Activated B cell treated with CpG ODN at 0.5 μM for 24 hours (primary cell): ENCODE results near the gene TRPV5. TPM values are rescaled to one million over a fixed set of nuclear protein-coding genes. Genes with fewer than 3 reads are reported as not detected.

Experiments
- ATAC-seq: fragments of 200-7000 bp; cut with Tn5 transposase; one replicate; pipeline ENCODE4 v1.10.0; 2021; ENCODE audit warnings: low read depth, mild to moderate bottlenecking, moderate library complexity
- CTCF ChIA-PET: fragments of 350-600 bp; sonication (Branson Sonifier 250); formaldehyde crosslinking; loops from one replicate; lab custom pipeline; 2021; ENCODE audit warnings: antibody characterized with exemption; lab: Charles Lee
- POLR2A ChIA-PET: fragments of 350-600 bp; sonication (Branson Sonifier 250); formaldehyde crosslinking; loops from one replicate; lab custom pipeline; 2021; ENCODE audit warnings: antibody characterized with exemption; lab: Charles Lee
- DNase-seq: peaks from one replicate; pipeline ENCODE4 v3.0.0; 2022
- H3K27ac Mint-ChIP-seq: one replicate; pipeline ENCODE4 v1.8.0; 2020; ENCODE audit warnings: mixed read lengths
- H3K27me3 Mint-ChIP-seq: one replicate; pipeline ENCODE4 v1.8.0; 2021; ENCODE audit warnings: mixed read lengths
- H3K36me3 Mint-ChIP-seq: one replicate; pipeline ENCODE4 v1.8.0; 2021; ENCODE audit warnings: low read depth, mixed read lengths
- H3K4me1 Mint-ChIP-seq: one replicate; pipeline ENCODE4 v1.8.0; 2021; ENCODE audit warnings: mixed read lengths
- H3K4me3 Mint-ChIP-seq: one replicate; pipeline ENCODE4 v1.8.0; 2020; ENCODE audit warnings: mild to moderate bottlenecking, mixed read lengths
- H3K9me3 Mint-ChIP-seq: one replicate; pipeline ENCODE4 v1.8.0; 2020; ENCODE audit warnings: mixed read lengths
- CTCF ChIP-seq: fragments of 200-600 bp; IDR thresholded peaks from one replicate; pipeline ENCODE4 v1.8.0; 2022; ENCODE audit warnings: antibody characterized with exemption, mild to moderate bottlenecking
- intact Hi-C: fragments of 100-400 bp; cut with micrococcal nuclease; formaldehyde crosslinking; loops from one replicate; pipeline ENCODE4 v1.15.1; 2024
- total RNA-seq: library from RNA; stranded (reverse); gene quantifications from 2 replicates; pipeline ENCODE4 v1.2.3, GENCODE V29; 2022

The TRPV5 gene
- total RNA-seq, 1 donor from 2014 or later: 0.11 TPM

- no peak for ATAC-seq
- intact Hi-C loops: no loop called here
- Mint-ChIP-seq H3K27me3 (peaks cover 22% of the 10 kb centered on the region), H3K27ac (no peak overlapping the region), H3K4me1 (no peaks in the 10 kb centered on the region), H3K9me3 (peaks cover 9% of the 10 kb centered on the region), H3K36me3 (no peaks in the 10 kb centered on the region), H3K4me3 (no peak overlapping the region)
- ChIA-PET CTCF (no interaction called here), POLR2A (no interaction called here)
- TF ChIP-seq CTCF: no peak
- DNase-seq: no peak
These were observed 16.7 kb upstream of the TRPV5 start for GRCh38 chr7:142950235-142950634.

DNA sequence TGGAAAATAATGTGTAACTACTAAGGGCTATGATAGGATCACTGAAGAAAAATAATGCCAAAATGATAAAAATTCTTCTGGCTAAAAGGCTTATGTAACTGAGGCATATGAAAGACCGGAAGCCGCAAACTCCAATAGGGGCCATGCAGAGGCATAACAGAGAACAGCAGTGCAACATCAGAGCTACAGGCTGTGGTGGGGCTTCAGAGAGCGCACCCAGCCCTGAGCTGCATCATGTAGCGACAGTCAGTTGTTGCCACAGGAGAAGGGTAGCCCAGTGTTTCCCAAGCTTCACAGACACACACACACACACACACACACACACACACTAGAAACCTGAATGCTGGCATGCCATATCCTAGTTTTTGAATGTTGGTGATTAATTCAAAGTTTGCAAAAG, 15.1 kb upstream of the TRPV5 start:
- no peaks in the 10 kb centered on the region for H3K4me1 Mint-ChIP-seq
- CTCF ChIA-PET: no interaction called here
- no peak for TF ChIP-seq CTCF
- H3K27ac Mint-ChIP-seq: no peak overlapping the region
- intact Hi-C loops: no loop called here
- H3K4me3 Mint-ChIP-seq: no peak overlapping the region
- H3K36me3 Mint-ChIP-seq: no peaks in the 10 kb centered on the region
- H3K27me3 Mint-ChIP-seq: peaks cover 30% of the 10 kb centered on the region
- DNase-seq (no peak), ATAC-seq (no peak)
- POLR2A ChIA-PET: no interaction called here
- no peaks in the 10 kb centered on the region for H3K9me3 Mint-ChIP-seq

DNA sequence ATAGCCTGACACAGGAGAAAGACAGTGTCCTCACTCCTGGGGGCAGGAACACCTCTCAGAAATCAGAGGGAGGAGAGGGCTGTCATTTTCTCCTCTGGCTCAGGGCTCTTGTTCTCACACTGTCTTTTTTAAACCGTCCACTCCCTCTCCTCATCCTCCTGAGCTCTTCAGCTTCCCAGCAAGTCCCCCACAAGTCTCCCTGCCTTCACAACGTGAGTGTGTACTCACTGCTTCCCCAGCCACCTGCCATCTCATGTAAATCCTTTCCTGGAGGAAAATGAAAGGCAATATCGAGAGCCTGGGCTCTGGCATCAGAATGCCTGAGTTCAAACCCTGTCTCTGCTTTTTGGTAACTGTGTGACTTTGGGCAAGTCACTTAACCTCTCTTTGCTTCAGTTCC, 11.5 kb upstream of the TRPV5 start:
- Mint-ChIP-seq H3K27ac (no peak overlapping the region), H3K9me3 (no peaks in the 10 kb centered on the region)

GRCh38 chr7:142943706-142944268, 10.2 kb upstream of the TRPV5 start:
- DNase-seq (no peak), ATAC-seq (no peak)
- no peaks in the 10 kb centered on the region for H3K9me3 Mint-ChIP-seq
- no peaks in the 10 kb centered on the region for H3K36me3 Mint-ChIP-seq
- ChIA-PET POLR2A (no interaction called here), CTCF (no interaction called here)
- TF ChIP-seq CTCF: no peak
- H3K4me3 Mint-ChIP-seq: no peak overlapping the region
- H3K27me3 Mint-ChIP-seq: peaks cover 36% of the 10 kb centered on the region
- H3K4me1 Mint-ChIP-seq: no peaks in the 10 kb centered on the region
- no peak overlapping the region for H3K27ac Mint-ChIP-seq
- intact Hi-C loops: no loop called here

More for the DNA sequence above, 11.5 kb upstream of the TRPV5 start:
- ATAC-seq (no peak), DNase-seq (no peak)
- intact Hi-C loops: no loop called here
- ChIA-PET POLR2A (no interaction called here), CTCF (no interaction called here)
- Mint-ChIP-seq H3K27me3 (peaks cover 41% of the 10 kb centered on the region), H3K4me1 (no peaks in the 10 kb centered on the region), H3K4me3 (no peak overlapping the region), H3K36me3 (no peaks in the 10 kb centered on the region)
- no peak for TF ChIP-seq CTCF

- Mint-ChIP-seq H3K4me3 (no peak overlapping the region), H3K36me3 (no peaks in the 10 kb centered on the region), H3K27ac (no peak overlapping the region), H3K4me1 (no peaks in the 10 kb centered on the region), H3K9me3 (no peaks in the 10 kb centered on the region), H3K27me3 (peaks cover 27% of the 10 kb centered on the region)
- ChIA-PET POLR2A (no interaction called here), CTCF (no interaction called here)
- TF ChIP-seq CTCF: no peak
- DNase-seq (no peak), ATAC-seq (no peak)
- intact Hi-C loops: no loop called here
These were observed 9.2 kb upstream of the TRPV5 start for GRCh38 chr7:142942746-142943145.
